Measurements from ENCODE around the gene GTSE1. TPM values are rescaled to one million over a fixed set of nuclear protein-coding genes. Genes with fewer than 3 reads are reported as not detected.
A peak's percentile ranks its signal among the peaks of the same experiment; 100 is the strongest.

Gene GTSE1
- total and polyA plus RNA-seq, 2 donors (not counting 1 experiment from before 2014, with no cell fraction given): 0.17 to 0.39 TPM

- H3K9me3 Mint-ChIP-seq (ENCODE audit: insufficient read depth): no peaks in the 10 kb centered on the region
- ChIA-PET CTCF (no interaction called here), POLR2A (no interaction called here)
- peak overlapping the region; percentile 20 for H3K27ac Mint-ChIP-seq
- TF ChIP-seq CTCF (IDR thresholded peaks at IDR 0.05) (no peak), EZH2 (IDR thresholded peaks at IDR 0.05; ENCODE audit: borderline replicate concordance, insufficient read depth, low read depth, low read length, poor library complexity, severe bottlenecking) (no peak)
- DNase-seq (no peak), ATAC-seq (ENCODE audit: low read depth) (no peak)
- Histone ChIP-seq H3K4me1 (ENCODE audit: control insufficient read depth in 2 of 2, insufficient read depth in 2 of 2, low read length in 2 of 2) (peaks cover 4 to 38% of the 10 kb centered on the region in 2 donors), H4K20me1 (ENCODE audit: control insufficient read depth, insufficient read depth, low read length, poor library complexity, severe bottlenecking) (peaks cover 15% of the 10 kb centered on the region), H3K27ac (ENCODE audit: low read length in 2 of 2) (no peak overlapping the region), H3K79me2 (ENCODE audit: control insufficient read depth, insufficient read depth, low read length) (no peaks in the 10 kb centered on the region), H3K36me3 (replicated peaks in 1 of 2; ENCODE audit: control extremely low read depth in 1 of 2, control insufficient read depth in 1 of 2, extremely low read depth in 1 of 2, insufficient read depth in 2 of 2, low read length in 1 of 2) (peaks cover 0 to 41% of the 10 kb centered on the region in 2 experiments), H2AFZ (ENCODE audit: insufficient read depth, low read depth, low read length, poor library complexity, severe bottlenecking) (no peak overlapping the region), H3K4me3 (ENCODE audit: control extremely low read depth in 1 of 5, extremely low read depth in 1 of 5, insufficient read depth in 1 of 5, low read depth in 2 of 5, low read length in 4 of 5) (no peak overlapping the region), H3K4me2 (replicated peaks; ENCODE audit: low read depth, low read length, poor library complexity, severe bottlenecking) (no peak overlapping the region), H3K9me3 (ENCODE audit: control extremely low read depth in 1 of 3, control insufficient read depth in 2 of 3, insufficient read depth in 1 of 3, low read length in 2 of 3) (peaks cover 0 to 3% (median 0%) of the 10 kb centered on the region in 3 donors), H3K27me3 (replicated peaks in 1 of 4; ENCODE audit: control extremely low read depth in 1 of 4, control insufficient read depth in 3 of 4, insufficient read depth in 4 of 4, low read length in 3 of 4) (peaks cover 0 to 6% (median 0%) of the 10 kb centered on the region in 4 experiments), H3K9ac (ENCODE audit: low read length) (no peak overlapping the region)
- H3K4me3 Mint-ChIP-seq: no peak overlapping the region
- H3K27me3 Mint-ChIP-seq: no peaks in the 10 kb centered on the region
- H3K4me1 Mint-ChIP-seq: peaks cover 18% of the 10 kb centered on the region
- WGBS (ENCODE audit: insufficient coverage): 94% methylated on average over 32 of the region's 35 CpGs
- intact Hi-C loops (cut with micrococcal nuclease): loop anchor here (10.0 kb wide), 1 partner anchor 71 kb away; no protein-coding TSS in a partner anchor
Observed at GRCh38 chr22:46363611-46364321, 67.1 kb downstream of the GTSE1 start.

Measured in B cell (primary cell).